Brain microvascular endothelial cell (primary cell): Measurements from ENCODE around the gene HNRNPC.

ENCODE experiments used
- DNase-seq: peaks from one replicate; pipeline ENCODE4 v3.0.0-alpha.2; 2020
- H3K27ac ChIP-seq: fragments of 250-450 bp; sonication (Bioruptor Pico); 2 replicates; pipeline ENCODE4 v1.5.1; 2020; ENCODE audit warnings: mild to moderate bottlenecking, moderate library complexity
- H3K27me3 ChIP-seq: fragments of 250-450 bp; sonication (Bioruptor Pico); replicated peaks from 2 replicates; pipeline ENCODE4 v1.5.1; 2020; ENCODE audit warnings: mild to moderate bottlenecking
- H3K36me3 ChIP-seq: fragments of 250-450 bp; sonication (Bioruptor Pico); replicated peaks from 2 replicates; pipeline ENCODE4 v1.5.1; 2020; ENCODE audit warnings: mild to moderate bottlenecking
- H3K4me3 ChIP-seq: 2 replicates; pipeline ENCODE4 v1.5.1; 2011; ENCODE audit warnings: low read depth, mild to moderate bottlenecking, control low read depth, low read length, moderate library complexity
- CTCF ChIP-seq: IDR thresholded peaks from 2 replicates; pipeline ENCODE4 v1.5.1; 2011; ENCODE audit warnings: low read depth, mild to moderate bottlenecking, moderate library complexity, low read length, control low read depth, inconsistent platforms; ENCODE audit errors: missing control alignments
- in situ Hi-C: cut with HindIII; loops from 2 replicates; pipeline ENCODE4 v1.10.0; 2017; ENCODE audit warnings: low sequenced_read_pairs, low pct_ligation_motif_present

Gene HNRNPC

GRCh38 chr14:21204167-21205025 lies 64.8 kb downstream of the HNRNPC start:
- in situ Hi-C loops = no loop called here
- TF ChIP-seq CTCF = no peak
- peaks cover 65% of the 10 kb centered on the region for H3K36me3 ChIP-seq

GRCh38 chr14:21203470-21204166 lies 65.6 kb downstream of the HNRNPC start:
- in situ Hi-C loops = no loop called here
- Histone ChIP-seq H3K4me3 (no peak overlapping the region), H3K27ac (no peak overlapping the region), H3K27me3 (no peaks in the 10 kb centered on the region), H3K36me3 (peaks cover 58% of the 10 kb centered on the region)
- DNase-seq = no peak
- no peak for TF ChIP-seq CTCF

More at GRCh38 chr14:21204167-21205025, 64.8 kb downstream of the HNRNPC start:
- Histone ChIP-seq H3K4me3 (no peak overlapping the region), H3K27me3 (no peaks in the 10 kb centered on the region), H3K27ac (no peak overlapping the region)
- DNase-seq = no peak

GRCh38 chr14:21202463-21203358 lies 66.5 kb downstream of the HNRNPC start:
- Histone ChIP-seq H3K27me3 (no peaks in the 10 kb centered on the region), H3K36me3 (peaks cover 49% of the 10 kb centered on the region), H3K4me3 (no peak overlapping the region), H3K27ac (no peak overlapping the region)
- in situ Hi-C loops = no loop called here
- TF ChIP-seq CTCF = no peak
- DNase-seq = no peak

GRCh38 chr14:21201732-21202462 lies 67.3 kb downstream of the HNRNPC start:
- in situ Hi-C loops = no loop called here

More at GRCh38 chr14:21201732-21202462, 67.3 kb downstream of the HNRNPC start:
- Histone ChIP-seq H3K4me3 (no peak overlapping the region), H3K27me3 (no peaks in the 10 kb centered on the region), H3K36me3 (peaks cover 40% of the 10 kb centered on the region), H3K27ac (no peak overlapping the region)
- TF ChIP-seq CTCF = no peak
- no peak for DNase-seq
